SU-DHL-6 (cell line): ENCODE data around the gene RPIA.

ENCODE experiments used
- H2AFZ ChIP-seq: fragments of 200-600 bp; sonication (generic); 2 replicates; pipeline ENCODE4 v1.6.1; 2014; ENCODE audit warnings: low read depth, mild to moderate bottlenecking, moderate library complexity, mixed read lengths, antibody characterized with exemption, low read length; ENCODE audit not compliant: severe bottlenecking
- H3F3A ChIP-seq: fragments of 200-600 bp; shearing (Covaris generic); 2 replicates; pipeline ENCODE4 v1.6.0; 2016; ENCODE audit warnings: antibody characterized with exemption, mild to moderate bottlenecking; ENCODE audit not compliant: insufficient read depth
- H3K27ac ChIP-seq: fragments of 200-600 bp; sonication (generic); 2 replicates; pipeline ENCODE4 v1.5.1; 2016; ENCODE audit warnings: low read depth, mild to moderate bottlenecking, low read length, moderate library complexity, mixed read lengths
- H3K27me3 ChIP-seq: fragments of 200-600 bp; sonication (generic), shearing (Covaris generic); 2 replicates; pipeline ENCODE4 v1.6.0; 2014; ENCODE audit warnings: mild to moderate bottlenecking, low read length
- H3K36me3 ChIP-seq: fragments of 200-600 bp; sonication (generic); 2 replicates; pipeline ENCODE4 v1.6.1; 2014; ENCODE audit warnings: mild to moderate bottlenecking, low read length, mixed read lengths
- H3K4me2 ChIP-seq: fragments of 300-600, 200-600 bp; shearing (Covaris generic), sonication (generic); 2 replicates; pipeline ENCODE4 v1.6.0; 2014; ENCODE audit warnings: low read length, low read depth, mild to moderate bottlenecking; ENCODE audit not compliant: poor library complexity, severe bottlenecking
- H3K4me3 ChIP-seq: fragments of 200-600 bp; sonication (generic); 2 replicates; pipeline ENCODE4 v1.5.1; 2014; ENCODE audit warnings: antibody characterized with exemption, low read length, mild to moderate bottlenecking, mixed read lengths; ENCODE audit not compliant: insufficient read depth, poor library complexity, severe bottlenecking
- H3K79me2 ChIP-seq: fragments of 200-600 bp; sonication (generic); 2 replicates; pipeline ENCODE4 v1.6.1; 2014; ENCODE audit warnings: mild to moderate bottlenecking, low read length, moderate library complexity; ENCODE audit not compliant: insufficient read depth
- H3K9ac ChIP-seq: fragments of 200-600 bp; sonication (generic); 2 replicates; pipeline ENCODE4 v1.7.0; 2014; ENCODE audit warnings: mild to moderate bottlenecking, low read length
- H3K9me2 ChIP-seq: fragments of 200-600 bp; sonication (generic); replicated peaks from 2 replicates; pipeline ENCODE4 v1.6.1; 2014; ENCODE audit warnings: low read length; ENCODE audit not compliant: insufficient read depth
- H3K9me3 ChIP-seq: fragments of 200-600 bp; sonication (generic); 2 replicates; pipeline ENCODE4 v1.6.1; 2014; ENCODE audit warnings: low read length, mixed read lengths; ENCODE audit not compliant: insufficient read depth
- H4K20me1 ChIP-seq: fragments of 200-600 bp; sonication (generic); 2 replicates; pipeline ENCODE4 v1.6.1; 2014; ENCODE audit warnings: low read depth, mild to moderate bottlenecking, antibody characterized with exemption, low read length, moderate library complexity, mixed read lengths
- EZH2phosphoT487 ChIP-seq: fragments of 200-600 bp; sonication (generic), shearing (Covaris generic); conservative IDR thresholded peaks from 2 replicates; pipeline ENCODE4 v1.6.1; 2018; ENCODE audit warnings: mild to moderate bottlenecking, antibody characterized with exemption, low read length, moderate library complexity, mixed read lengths
- TF ChIP-seq, protein P1 (sequence below): fragments of 200-600 bp; sonication (generic); IDR thresholded peaks from one replicate; pipeline ENCODE4 v1.5.1; 2017; ENCODE audit warnings: antibody characterized with exemption, mild to moderate bottlenecking, low read length, moderate library complexity; ENCODE audit not compliant: insufficient read depth, poor library complexity, severe bottlenecking

The RPIA gene

DNA sequence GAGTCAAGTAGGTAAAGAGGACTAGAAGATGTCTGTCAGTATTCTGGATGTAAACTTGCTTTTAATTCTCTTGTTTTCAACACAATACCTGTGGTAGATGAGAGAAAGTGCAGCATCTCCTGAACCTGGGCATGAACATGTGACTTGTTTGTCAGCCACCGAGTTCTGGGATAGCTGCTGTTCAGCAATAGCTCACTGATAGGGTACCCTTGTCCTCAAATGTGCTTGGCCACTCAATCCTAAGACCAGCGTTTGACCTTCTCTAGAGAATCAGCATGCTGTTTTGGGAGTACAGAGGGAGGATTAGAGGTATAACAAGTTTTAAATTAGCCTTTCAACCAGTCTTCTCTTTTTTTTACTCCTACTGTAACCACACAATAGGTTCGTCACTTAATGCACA, 23.2 kb downstream of the RPIA start:
- no peak for TF ChIP-seq EZH2phosphoT487
- TF ChIP-seq, protein P1, sequence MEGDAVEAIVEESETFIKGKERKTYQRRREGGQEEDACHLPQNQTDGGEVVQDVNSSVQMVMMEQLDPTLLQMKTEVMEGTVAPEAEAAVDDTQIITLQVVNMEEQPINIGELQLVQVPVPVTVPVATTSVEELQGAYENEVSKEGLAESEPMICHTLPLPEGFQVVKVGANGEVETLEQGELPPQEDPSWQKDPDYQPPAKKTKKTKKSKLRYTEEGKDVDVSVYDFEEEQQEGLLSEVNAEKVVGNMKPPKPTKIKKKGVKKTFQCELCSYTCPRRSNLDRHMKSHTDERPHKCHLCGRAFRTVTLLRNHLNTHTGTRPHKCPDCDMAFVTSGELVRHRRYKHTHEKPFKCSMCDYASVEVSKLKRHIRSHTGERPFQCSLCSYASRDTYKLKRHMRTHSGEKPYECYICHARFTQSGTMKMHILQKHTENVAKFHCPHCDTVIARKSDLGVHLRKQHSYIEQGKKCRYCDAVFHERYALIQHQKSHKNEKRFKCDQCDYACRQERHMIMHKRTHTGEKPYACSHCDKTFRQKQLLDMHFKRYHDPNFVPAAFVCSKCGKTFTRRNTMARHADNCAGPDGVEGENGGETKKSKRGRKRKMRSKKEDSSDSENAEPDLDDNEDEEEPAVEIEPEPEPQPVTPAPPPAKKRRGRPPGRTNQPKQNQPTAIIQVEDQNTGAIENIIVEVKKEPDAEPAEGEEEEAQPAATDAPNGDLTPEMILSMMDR, result no peak
- peaks cover 29% of the 10 kb centered on the region; the same call in 1 of the 2 replicates for H3K9me3 ChIP-seq
- H2AFZ ChIP-seq, result no peak overlapping the region
- no peak overlapping the region for H3K4me2 ChIP-seq
- peaks cover 47% of the 10 kb centered on the region for H3K79me2 ChIP-seq
- H3K36me3 ChIP-seq, result peaks cover 33% of the 10 kb centered on the region
- H4K20me1 ChIP-seq, result no peaks in the 10 kb centered on the region
- no peak overlapping the region for H3K27ac ChIP-seq
- H3K9ac ChIP-seq, result no peak overlapping the region
- no peak overlapping the region for H3K4me3 ChIP-seq
- H3K9me2 ChIP-seq, result no peaks in the 10 kb centered on the region
- no peaks in the 10 kb centered on the region for H3K27me3 ChIP-seq
- H3F3A ChIP-seq, result no peaks in the 10 kb centered on the region

DNA sequence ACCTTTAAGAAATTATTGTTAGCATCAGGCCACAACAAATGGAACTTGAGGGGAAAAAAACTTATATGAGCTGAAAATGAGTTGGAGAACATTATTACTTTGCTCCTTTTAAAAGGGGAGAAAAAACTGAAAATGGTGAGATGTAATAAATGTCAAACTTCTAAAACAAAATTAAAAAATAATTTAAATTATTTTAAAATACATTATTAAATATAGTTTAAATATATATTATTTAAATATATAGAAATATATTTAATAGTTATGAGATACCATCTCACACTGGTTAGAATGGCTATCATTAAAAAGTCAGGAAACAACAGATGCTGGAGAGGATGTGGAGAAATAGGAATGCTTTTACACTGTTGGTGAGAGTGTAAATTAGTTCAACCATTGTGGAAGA, 28.9 kb downstream of the RPIA start:
- no peak for TF ChIP-seq EZH2phosphoT487
- TF ChIP-seq, protein P1, result no peak
- peaks cover 37% of the 10 kb centered on the region for H3K36me3 ChIP-seq
- no peaks in the 10 kb centered on the region for H4K20me1 ChIP-seq

DNA sequence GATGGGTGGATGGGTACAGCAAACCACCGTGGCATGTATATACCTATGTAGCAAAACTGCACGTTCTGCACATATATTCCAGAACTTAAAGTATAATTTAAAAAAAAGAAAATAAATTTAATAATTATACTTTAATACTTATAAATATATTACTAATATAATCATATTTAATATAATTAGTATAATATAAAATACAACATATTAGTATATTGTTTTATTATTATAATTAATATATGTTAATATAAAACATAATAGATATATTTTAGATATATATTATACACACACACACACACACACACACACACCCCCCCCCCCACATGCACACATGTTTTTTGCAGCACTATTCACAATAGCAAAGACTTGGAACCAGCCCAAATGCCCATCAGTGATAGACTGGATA, 29.8 kb downstream of the RPIA start:
- no peak overlapping the region for H2AFZ ChIP-seq
- H3K9me2 ChIP-seq, result no peaks in the 10 kb centered on the region
- no peaks in the 10 kb centered on the region for H3K27me3 ChIP-seq
- peaks cover 4% of the 10 kb centered on the region; the same call in 1 of the 2 replicates for H3F3A ChIP-seq
- H3K79me2 ChIP-seq, result peaks cover 10% of the 10 kb centered on the region; the same call in 1 of the 2 replicates
- peaks cover 29% of the 10 kb centered on the region for H3K36me3 ChIP-seq
- no peak overlapping the region for H3K9ac ChIP-seq
- peaks cover 31% of the 10 kb centered on the region; the same call in 1 of the 2 replicates for H3K9me3 ChIP-seq
- no peak overlapping the region for H3K4me2 ChIP-seq
- no peak overlapping the region for H3K27ac ChIP-seq
- H4K20me1 ChIP-seq, result no peaks in the 10 kb centered on the region
- TF ChIP-seq, protein P1, result no peak
- no peak for TF ChIP-seq EZH2phosphoT487
- H3K4me3 ChIP-seq, result no peak overlapping the region

More for the DNA sequence above, 28.9 kb downstream of the RPIA start:
- Histone ChIP-seq H3K9me3 (peaks cover 35% of the 10 kb centered on the region; the same call in 1 of the 2 replicates), H3K9me2 (no peaks in the 10 kb centered on the region), H3K9ac (no peak overlapping the region), H3K27ac (no peak overlapping the region), H3K79me2 (peaks cover 12% of the 10 kb centered on the region; the same call in 1 of the 2 replicates), H3K27me3 (no peaks in the 10 kb centered on the region), H2AFZ (no peak overlapping the region), H3F3A (peaks cover 4% of the 10 kb centered on the region; the same call in 1 of the 2 replicates), H3K4me3 (no peak overlapping the region), H3K4me2 (no peak overlapping the region)
